ENCODE measurements around the gene IL12RB1.

GRCh38 chr19:18053576-18054219 is 33.0 kb downstream of the IL12RB1 start:
- no peak for TF ChIP-seq CTCF (IDR thresholded peaks at IDR 0.05; ENCODE audit: low read depth, low read length, poor library complexity, severe bottlenecking)
- no peak for TF ChIP-seq EZH2phosphoT487 (IDR thresholded peaks at IDR 0.05; ENCODE audit: borderline replicate concordance, low read length)
